GM23248 (cell line): Measurements from ENCODE around the gene PPP1R9B. TPM values are rescaled to one million over a fixed set of nuclear protein-coding genes. Genes with fewer than 3 reads are reported as not detected.

ENCODE experiments used
- DNase-seq: peaks from one replicate; pipeline ENCODE4 v3.0.0-alpha.2; 2015
- H2AFZ ChIP-seq: fragments of 200-600 bp; sonication (generic); 2 replicates; pipeline ENCODE4 v1.6.1; 2016; ENCODE audit warnings: antibody characterized with exemption
- H3F3A ChIP-seq: fragments of 200-600 bp; sonication (generic); 2 replicates; pipeline ENCODE4 v1.6.1; 2016; ENCODE audit warnings: mild to moderate bottlenecking, antibody characterized with exemption, mixed run types; ENCODE audit not compliant: insufficient read depth
- H3K27ac ChIP-seq: fragments of 200-600 bp; sonication (generic); 2 replicates; pipeline ENCODE4 v1.5.1; 2016; ENCODE audit warnings: mild to moderate bottlenecking
- H3K27me3 ChIP-seq: fragments of 200-600 bp; sonication (generic); replicated peaks from 2 replicates; pipeline ENCODE4 v1.6.1; 2016; ENCODE audit warnings: mild to moderate bottlenecking; ENCODE audit not compliant: insufficient read depth
- H3K36me3 ChIP-seq: fragments of 200-600 bp; sonication (generic); 2 replicates; pipeline ENCODE4 v1.6.1; 2016; ENCODE audit warnings: low read depth, mild to moderate bottlenecking
- H3K4me1 ChIP-seq: fragments of 200-600 bp; sonication (generic); 2 replicates; pipeline ENCODE4 v1.6.1; 2016; ENCODE audit warnings: mild to moderate bottlenecking; ENCODE audit not compliant: insufficient read depth
- H3K4me2 ChIP-seq: fragments of 200-600 bp; sonication (generic); one replicate; pipeline ENCODE4 v1.6.1; 2016; ENCODE audit warnings: mild to moderate bottlenecking; ENCODE audit not compliant: unreplicated experiment
- H3K4me3 ChIP-seq: fragments of 200-600 bp; sonication (generic); 2 replicates; pipeline ENCODE4 v1.5.1; 2016; ENCODE audit warnings: mild to moderate bottlenecking
- H3K79me2 ChIP-seq: fragments of 200-600 bp; sonication (generic); 2 replicates; pipeline ENCODE4 v1.6.1; 2016; ENCODE audit warnings: mild to moderate bottlenecking; ENCODE audit not compliant: insufficient read depth
- H3K9ac ChIP-seq: fragments of 200-600 bp; sonication (generic); 2 replicates; pipeline ENCODE4 v1.6.1; 2016; ENCODE audit warnings: mild to moderate bottlenecking
- H3K9me2 ChIP-seq: fragments of 200-600 bp; sonication (generic); 2 replicates; pipeline ENCODE4 v1.6.1; 2016; ENCODE audit warnings: mixed run types, mild to moderate bottlenecking, moderate library complexity; ENCODE audit not compliant: insufficient read depth
- H3K9me3 ChIP-seq: fragments of 200-600 bp; sonication (generic); one replicate; pipeline ENCODE4 v1.6.1; 2017; ENCODE audit warnings: low read depth
- H4K20me1 ChIP-seq: fragments of 200-600 bp; sonication (generic); 2 replicates; pipeline ENCODE4 v1.6.0; 2016; ENCODE audit not compliant: insufficient read depth
- EZH2 ChIP-seq: fragments of 200-600 bp; sonication (generic); IDR thresholded peaks from 2 replicates; pipeline ENCODE4 v1.6.1; 2018; ENCODE audit warnings: antibody characterized with exemption, mild to moderate bottlenecking; ENCODE audit not compliant: insufficient read depth, poor library complexity, severe bottlenecking
- EZH2phosphoT487 ChIP-seq: fragments of 200-600 bp; sonication (generic); IDR thresholded peaks from 2 replicates; pipeline ENCODE4 v1.6.1; 2018; ENCODE audit warnings: antibody characterized with exemption, moderate library complexity, mild to moderate bottlenecking, low read depth; ENCODE audit not compliant: insufficient read depth
- WGBS, 2 experiments: methylation state at CpG; one replicate each; pipeline ENCODE4 v1.1.6; 2015 to 2017; ENCODE audit warnings: low lambda C conversion rate in 2 of 2, low coverage in 1 of 2; ENCODE audit errors: missing lambda C conversion rate in 2 of 2; 5-methylcytosine and 5-hydroxymethylcytosine counted together
- in situ Hi-C: fragments of 300-500 bp; cut with MboI; formaldehyde crosslinking; loops from 2 replicates; pipeline ENCODE4 v1.15.0; 2020
- polyA plus RNA-seq: library from polyadenylated mRNA; unstranded; fragments of >200 nt; fragmentation: Nextera tagmentation; extraction: Ambion mirVana; gene quantifications from 2 replicates; pipeline ENCODE4 v1.2.1, GENCODE V29; 2016
- total RNA-seq: library from RNA; depleted of rRNA; stranded (reverse); fragments of >200 nt; shearing (Covaris generic); gene quantifications from 2 replicates; pipeline ENCODE4 v1.2.3, GENCODE V29; 2014

The PPP1R9B gene
- total and polyA plus RNA-seq, 2 experiments from 2014 or later, result 2.3 to 69.4 TPM

- in situ Hi-C loops, result no loop called here
- WGBS, 2 experiments, result 7 to 15% methylated on average over 25 to 83 of the region's 84 CpGs
- Histone ChIP-seq H3K4me1 (peaks cover 22% of the 10 kb centered on the region), H3K9ac (peak within 1 kb of the TSS; percentile 53), H3K9me2 (no peaks in the 10 kb centered on the region), H4K20me1 (no peaks in the 10 kb centered on the region), H3K79me2 (no peaks in the 10 kb centered on the region), H3K36me3 (no peaks in the 10 kb centered on the region), H3K27ac (no peak within 1 kb of the TSS), H3K4me2 (peak within 1 kb of the TSS; percentile 74), H3K27me3 (no peaks in the 10 kb centered on the region), H3K9me3 (no peaks in the 10 kb centered on the region), H3K4me3 (peak within 1 kb of the TSS; percentile 71), H3F3A (peaks cover 30% of the 10 kb centered on the region; the same call in 1 of the 2 replicates), H2AFZ (peak within 1 kb of the TSS; percentile 69)
- DNase-seq, result peak; percentile 67
- no peak for TF ChIP-seq EZH2
- no peak for TF ChIP-seq EZH2phosphoT487
Observed at GRCh38 chr17:50129728-50130558, 20.5 kb downstream of the PPP1R9B start, which contains the start of gene SAMD14. Gene SAMD14, minus strand, starts transcription at chr17:50130160. Its CDS starts 5,201 bp downstream, at chr17:50124959.

DNA sequence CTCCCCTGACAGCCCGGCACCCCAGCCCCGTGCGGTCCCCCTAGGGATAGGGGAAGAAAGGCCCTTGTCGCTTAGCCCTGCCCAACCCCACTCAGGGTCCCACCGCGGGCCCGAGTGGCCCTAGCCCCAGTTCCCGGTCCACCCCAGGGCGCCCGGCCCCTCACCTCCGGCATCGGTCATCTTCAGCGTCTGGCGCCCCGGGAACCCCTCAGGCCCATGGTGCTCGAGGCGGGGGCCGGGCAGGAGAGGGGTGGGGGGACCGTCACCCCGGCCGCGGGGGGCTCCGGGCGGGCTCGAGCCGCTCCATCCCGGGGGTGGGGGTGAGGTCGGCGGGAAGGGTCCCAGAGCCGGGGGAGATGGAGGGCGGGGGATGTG lies 21.1 kb downstream of the PPP1R9B start:
- Histone ChIP-seq H3F3A (peaks cover 25% of the 10 kb centered on the region; the same call in 1 of the 2 replicates), H4K20me1 (no peaks in the 10 kb centered on the region), H3K4me2 (peak overlapping the region; percentile 74), H3K27ac (no peak overlapping the region), H3K27me3 (no peaks in the 10 kb centered on the region), H3K79me2 (no peaks in the 10 kb centered on the region), H3K36me3 (no peaks in the 10 kb centered on the region), H3K4me3 (peak overlapping the region; percentile 71), H2AFZ (peak overlapping the region; percentile 23; the same call in 1 of the 2 replicates), H3K9me2 (no peaks in the 10 kb centered on the region), H3K9ac (peak overlapping the region; percentile 10; the same call in 1 of the 2 replicates), H3K4me1 (peaks cover 18% of the 10 kb centered on the region), H3K9me3 (no peaks in the 10 kb centered on the region)
- in situ Hi-C loops, result no loop called here
- DNase-seq, result no peak
- WGBS, 2 experiments, result 0 to 1% methylated on average over 3 to 29 of the region's 31 CpGs
- TF ChIP-seq EZH2, result no peak
- TF ChIP-seq EZH2phosphoT487, result no peak

DNA sequence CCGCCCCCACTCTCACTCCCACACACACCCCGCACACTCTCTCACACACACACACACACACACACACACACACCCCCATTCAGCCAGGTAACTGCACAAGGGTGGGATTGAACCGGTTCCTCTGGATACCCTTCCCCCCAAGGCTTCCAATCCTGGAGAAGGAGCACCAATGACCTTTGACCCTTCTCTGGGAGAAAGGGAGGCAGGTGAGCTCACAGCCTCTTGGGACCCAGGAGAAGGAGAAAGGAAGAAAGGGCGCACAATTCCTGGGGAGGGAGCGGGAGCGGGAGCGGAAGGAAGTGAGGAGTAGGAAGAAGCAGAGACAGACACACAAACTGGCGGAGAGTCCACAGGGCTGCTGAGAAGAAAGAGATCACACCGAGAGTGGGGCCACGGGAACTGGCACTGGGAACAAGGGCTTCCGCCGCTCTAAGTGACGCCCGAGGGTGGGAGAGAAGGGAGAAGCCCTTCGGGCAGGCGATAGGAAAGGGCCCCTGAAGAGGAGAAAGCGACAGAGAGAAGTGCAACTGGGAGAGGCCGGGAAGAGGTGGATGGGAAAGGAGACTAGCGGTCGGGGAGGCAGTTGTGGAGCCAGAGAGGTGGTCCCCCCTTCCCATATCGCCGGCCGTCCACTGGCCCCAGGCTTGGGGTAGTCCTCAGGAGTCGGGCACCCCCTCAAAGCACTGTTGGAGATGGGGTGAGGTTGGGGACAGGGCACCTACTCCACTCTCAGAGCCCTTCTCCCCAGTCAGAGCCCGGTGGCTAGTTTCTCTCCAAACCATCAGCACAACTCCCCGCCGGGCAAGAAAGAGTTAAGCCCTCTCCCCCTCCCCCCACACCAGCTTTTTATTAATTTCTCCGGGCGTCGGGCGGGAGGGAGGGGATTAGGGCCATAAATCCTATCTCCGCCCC lies 21.8 kb downstream of the PPP1R9B start:
- in situ Hi-C loops, result no loop called here
- Histone ChIP-seq H3K9ac (peak overlapping the region; percentile 45), H3F3A (peaks cover 19% of the 10 kb centered on the region; the same call in 1 of the 2 replicates), H3K4me2 (peak overlapping the region; percentile 74), H2AFZ (peak overlapping the region; percentile 69), H3K79me2 (no peaks in the 10 kb centered on the region), H4K20me1 (no peaks in the 10 kb centered on the region), H3K4me1 (peaks cover 11% of the 10 kb centered on the region), H3K9me2 (no peaks in the 10 kb centered on the region), H3K27me3 (no peaks in the 10 kb centered on the region), H3K9me3 (no peaks in the 10 kb centered on the region), H3K36me3 (no peaks in the 10 kb centered on the region), H3K27ac (no peak overlapping the region), H3K4me3 (peak overlapping the region; percentile 71)
- 30 to 35% methylated on average over 23 to 32 of the region's 32 CpGs for WGBS, 2 experiments
- peak; percentile 43 for DNase-seq
- TF ChIP-seq EZH2 (no peak), EZH2phosphoT487 (no peak)

GRCh38 chr17:50127697-50128361 lies 22.6 kb downstream of the PPP1R9B start:
- peaks cover 12% of the 10 kb centered on the region; the same call in 1 of the 2 replicates for H3F3A ChIP-seq
- H2AFZ ChIP-seq, result no peak overlapping the region
- no peak overlapping the region for H3K4me2 ChIP-seq
- no peak overlapping the region for H3K4me3 ChIP-seq
- in situ Hi-C loops, result no loop called here
- H4K20me1 ChIP-seq, result no peaks in the 10 kb centered on the region
- no peaks in the 10 kb centered on the region for H3K9me3 ChIP-seq
- no peak for TF ChIP-seq EZH2phosphoT487
- no peak for TF ChIP-seq EZH2
- H3K4me1 ChIP-seq, result peaks cover 2% of the 10 kb centered on the region; the same call in 1 of the 2 replicates
- DNase-seq, result no peak
- H3K9ac ChIP-seq, result no peak overlapping the region
- WGBS, 2 experiments, result 74 to 76% methylated on average over 6 of the region's 6 CpGs
- H3K9me2 ChIP-seq, result no peaks in the 10 kb centered on the region
- H3K27me3 ChIP-seq, result no peaks in the 10 kb centered on the region
- H3K79me2 ChIP-seq, result no peaks in the 10 kb centered on the region
- H3K27ac ChIP-seq, result no peak overlapping the region
- H3K36me3 ChIP-seq, result no peaks in the 10 kb centered on the region
